ENCODE data around the gene CTSV. TPM values are rescaled to one million over a fixed set of nuclear protein-coding genes. Genes with fewer than 3 reads are reported as not detected.
"Not testable (repeated sequence)": the region's sequence is repeated elsewhere in the genome, so short reads cannot be mapped to it uniquely, and the experiment has no call there.

CTSV gene
- total RNA-seq, 1 donor from 2014 or later = 17.4 TPM

- H3K36me3 ChIP-seq (ENCODE audit: control insufficient read depth, insufficient read depth, low read length); H3K4me3 ChIP-seq (ENCODE audit: low read depth, low read length); FAIRE-seq; DNase-seq (ENCODE audit: low read depth); H3K27me3 ChIP-seq (ENCODE audit: control insufficient read depth, insufficient read depth, low read length): not testable (repeated sequence)
Measured at GRCh38 chr9:97001338-97001737, 37.6 kb downstream of the CTSV start.

DNA sequence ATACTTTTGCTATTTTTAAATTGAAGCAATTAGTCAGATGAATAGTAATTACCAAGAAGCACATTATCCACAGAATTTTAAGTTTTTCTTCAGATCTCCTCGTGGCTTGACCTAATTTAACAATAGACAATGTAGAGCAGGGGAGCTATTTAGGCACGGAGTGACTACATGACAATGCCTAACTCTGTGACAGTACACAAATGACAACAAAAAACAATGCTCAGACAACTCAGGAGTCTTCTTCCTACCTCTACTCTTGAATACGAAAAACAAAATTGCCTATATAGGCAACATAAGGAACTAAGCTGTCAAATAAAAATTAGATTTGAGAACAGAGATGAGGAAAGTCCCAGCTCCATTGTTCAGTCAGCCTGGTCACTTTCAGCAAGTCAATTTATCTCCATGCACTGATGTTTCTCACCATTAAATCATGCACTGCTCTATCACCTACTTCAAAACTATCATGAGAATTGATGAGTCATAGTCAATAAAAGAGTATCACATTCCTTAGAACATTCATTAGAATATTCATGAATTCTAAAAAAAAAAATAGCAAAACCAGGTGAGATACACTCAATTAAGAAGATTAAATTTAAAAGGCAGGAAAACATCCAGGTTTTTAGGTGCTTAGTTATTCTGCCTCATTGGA is 38.7 kb downstream of the CTSV start:
- DNase-seq (ENCODE audit: low read depth) = peak; percentile 68
- H3K27me3 ChIP-seq (ENCODE audit: control insufficient read depth, insufficient read depth, low read length); H3K36me3 ChIP-seq (ENCODE audit: control insufficient read depth, insufficient read depth, low read length); FAIRE-seq; H3K4me3 ChIP-seq (ENCODE audit: low read depth, low read length): not testable (repeated sequence)

GRCh38 chr9:96999733-97000132 is 39.2 kb downstream of the CTSV start:
- not testable (repeated sequence) for H3K4me3 ChIP-seq (ENCODE audit: low read depth, low read length); FAIRE-seq; DNase-seq (ENCODE audit: low read depth)

DNA sequence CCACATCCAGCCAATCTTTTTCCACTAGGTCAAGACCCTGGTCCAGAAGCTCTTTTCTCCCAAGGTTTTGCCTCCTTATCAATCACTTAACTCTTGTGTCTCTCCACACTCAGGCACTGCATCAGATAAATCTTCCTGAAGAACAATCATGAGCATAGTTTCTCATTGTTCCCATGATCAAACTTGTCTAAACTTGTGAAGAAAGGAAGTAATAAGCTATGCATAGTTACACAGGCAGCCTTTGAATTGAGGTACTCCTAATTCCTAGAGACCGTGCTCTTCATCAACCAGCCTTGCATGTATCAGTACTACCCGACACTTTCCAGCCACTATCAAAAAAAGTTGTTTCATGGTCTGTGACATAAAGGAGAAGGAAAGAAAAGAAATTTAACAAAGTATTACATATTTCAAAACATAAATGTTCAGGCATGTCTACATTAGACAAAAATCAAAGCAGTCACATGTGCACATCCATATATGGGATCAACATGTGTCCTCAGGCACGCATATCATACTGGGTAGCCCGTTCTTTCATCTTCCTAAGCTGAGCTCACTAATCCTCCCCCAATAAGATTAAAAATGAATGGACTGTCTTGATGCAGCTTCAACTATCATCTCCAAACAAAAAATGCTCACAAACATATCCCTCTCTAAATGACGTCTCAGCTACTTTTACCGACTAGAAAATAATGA is 41.8 kb downstream of the CTSV start:
- H3K36me3 ChIP-seq (ENCODE audit: control insufficient read depth, insufficient read depth, low read length); H3K4me3 ChIP-seq (ENCODE audit: low read depth, low read length); H3K27me3 ChIP-seq (ENCODE audit: control insufficient read depth, insufficient read depth, low read length); FAIRE-seq: not testable (repeated sequence)
- peak; percentile 60 for DNase-seq (ENCODE audit: low read depth)

More at GRCh38 chr9:96999733-97000132, 39.2 kb downstream of the CTSV start:
- not testable (repeated sequence) for H3K36me3 ChIP-seq (ENCODE audit: control insufficient read depth, insufficient read depth, low read length); H3K27me3 ChIP-seq (ENCODE audit: control insufficient read depth, insufficient read depth, low read length)

GRCh38 chr9:96994531-96995016 is 44.4 kb downstream of the CTSV start:
- FAIRE-seq; H3K36me3 ChIP-seq (ENCODE audit: control insufficient read depth, insufficient read depth, low read length); H3K4me3 ChIP-seq (ENCODE audit: low read depth, low read length); H3K27me3 ChIP-seq (ENCODE audit: control insufficient read depth, insufficient read depth, low read length); DNase-seq (ENCODE audit: low read depth): not testable (repeated sequence)

DNA sequence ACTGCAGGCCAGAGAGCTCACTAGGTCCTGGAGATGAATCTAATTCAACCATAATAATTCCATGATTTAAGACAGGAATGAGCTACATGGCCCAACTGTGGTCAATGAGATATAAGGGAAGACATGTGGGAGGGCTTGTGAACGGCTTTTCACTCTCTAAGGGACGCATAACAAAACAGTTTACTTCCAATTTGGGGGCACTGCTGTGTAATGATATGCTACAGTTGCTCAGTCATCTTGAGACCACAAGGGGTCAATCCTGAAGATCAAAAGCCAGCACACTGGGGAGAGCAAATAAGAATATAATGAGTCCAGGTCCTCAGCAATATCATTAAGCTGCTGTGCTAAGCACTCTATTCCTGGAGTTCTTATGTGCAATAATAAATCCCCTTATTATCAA is 46.6 kb downstream of the CTSV start:
- not testable (repeated sequence) for H3K36me3 ChIP-seq (ENCODE audit: control insufficient read depth, insufficient read depth, low read length); FAIRE-seq; H3K27me3 ChIP-seq (ENCODE audit: control insufficient read depth, insufficient read depth, low read length); DNase-seq (ENCODE audit: low read depth); H3K4me3 ChIP-seq (ENCODE audit: low read depth, low read length)

DNA sequence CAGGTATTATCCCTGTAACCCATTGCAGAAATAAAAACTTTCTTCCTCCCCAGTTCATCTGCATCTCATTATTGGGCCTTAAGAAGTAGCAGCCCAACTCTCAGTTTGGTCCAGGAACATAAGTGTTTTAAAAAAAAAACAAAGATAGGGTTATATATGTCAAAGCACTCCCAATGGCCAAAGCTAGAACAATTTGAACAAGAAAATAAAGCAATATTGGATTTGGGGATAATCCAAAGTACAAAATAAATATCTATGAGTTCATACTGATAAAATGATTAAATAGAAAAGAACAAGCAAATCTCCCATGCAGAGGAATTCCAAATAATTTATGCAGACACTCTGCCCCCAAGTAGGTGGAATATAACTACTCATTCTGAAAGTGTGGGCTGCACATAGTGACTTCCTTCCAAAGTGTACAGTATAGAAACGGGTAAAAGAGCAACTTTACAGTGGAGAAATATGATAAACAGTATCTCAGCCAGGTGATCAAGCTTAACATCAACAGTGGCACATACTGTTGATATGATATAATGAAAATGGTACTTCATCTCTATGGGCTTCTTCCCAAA is 49.1 kb downstream of the CTSV start:
- FAIRE-seq; H3K27me3 ChIP-seq (ENCODE audit: control insufficient read depth, insufficient read depth, low read length); DNase-seq (ENCODE audit: low read depth): not testable (repeated sequence)

GRCh38 chr9:96984887-96985286 is 54.1 kb downstream of the CTSV start:
- DNase-seq (ENCODE audit: low read depth); FAIRE-seq; H3K36me3 ChIP-seq (ENCODE audit: control insufficient read depth, insufficient read depth, low read length); H3K4me3 ChIP-seq (ENCODE audit: low read depth, low read length); H3K27me3 ChIP-seq (ENCODE audit: control insufficient read depth, insufficient read depth, low read length): not testable (repeated sequence)

More for the DNA sequence above, 49.1 kb downstream of the CTSV start:
- not testable (repeated sequence) for H3K36me3 ChIP-seq (ENCODE audit: control insufficient read depth, insufficient read depth, low read length); H3K4me3 ChIP-seq (ENCODE audit: low read depth, low read length)

DNA sequence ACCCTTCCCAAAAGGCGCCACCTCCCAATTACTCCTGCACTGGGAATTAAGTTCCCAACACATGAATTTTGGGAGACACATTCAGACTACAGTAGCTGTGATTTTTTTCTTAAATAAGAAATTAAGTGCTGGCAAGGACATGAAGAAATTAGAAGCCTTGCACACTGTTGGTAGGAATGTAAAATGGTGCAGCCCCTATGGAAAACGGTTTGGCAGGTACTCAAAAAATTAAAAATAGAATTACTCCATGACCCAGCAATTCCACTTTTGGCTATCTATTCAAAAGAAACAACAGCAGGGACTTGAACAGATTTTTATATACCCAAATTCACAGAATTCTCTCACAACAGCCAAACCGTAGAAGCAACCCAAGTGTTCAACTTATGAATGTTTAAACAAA is 54.8 kb downstream of the CTSV start:
- not testable (repeated sequence) for H3K4me3 ChIP-seq (ENCODE audit: low read depth, low read length); H3K36me3 ChIP-seq (ENCODE audit: control insufficient read depth, insufficient read depth, low read length); H3K27me3 ChIP-seq (ENCODE audit: control insufficient read depth, insufficient read depth, low read length); FAIRE-seq; DNase-seq (ENCODE audit: low read depth)

DNA sequence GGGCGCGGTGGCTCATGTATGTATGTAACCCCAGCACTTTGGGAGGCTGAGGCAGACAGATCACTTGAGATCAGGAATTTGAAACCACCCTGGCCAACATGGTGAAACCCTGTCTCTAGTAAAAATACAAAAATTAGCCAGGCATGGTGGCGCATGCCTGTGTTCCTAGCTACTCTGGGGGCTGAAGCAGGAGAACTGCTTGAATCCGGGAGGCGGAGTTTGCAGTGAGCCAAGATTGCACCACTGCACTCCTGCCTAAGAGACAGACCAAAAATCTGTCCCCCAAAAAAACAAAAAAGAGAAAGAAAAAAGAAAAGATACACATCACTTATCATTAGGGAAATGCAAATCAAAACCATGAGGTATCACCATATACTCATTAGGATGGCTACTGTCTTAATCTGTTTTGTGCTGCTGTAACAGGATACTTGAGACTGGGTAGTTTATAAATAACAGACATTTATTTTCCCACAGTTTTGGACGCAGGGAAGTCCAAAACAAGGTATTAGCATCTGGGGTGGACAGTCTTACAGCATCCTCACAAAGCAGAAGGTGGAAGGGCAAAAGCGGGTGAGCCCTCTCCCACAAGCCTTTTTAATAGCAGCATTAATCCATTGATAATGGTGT is 55.3 kb downstream of the CTSV start:
- FAIRE-seq; DNase-seq (ENCODE audit: low read depth): not testable (repeated sequence)

More for the DNA sequence above, 55.3 kb downstream of the CTSV start:
- H3K4me3 ChIP-seq (ENCODE audit: low read depth, low read length); H3K36me3 ChIP-seq (ENCODE audit: control insufficient read depth, insufficient read depth, low read length); H3K27me3 ChIP-seq (ENCODE audit: control insufficient read depth, insufficient read depth, low read length): not testable (repeated sequence)

Other genes starting within 250 kb of the CTSV start
- 2.1 and 3.5 TPM in 2 replicates for gene ZNF782, start 184.6 kb downstream of the CTSV start, total RNA-seq
- gene NUTM2G, start 110.3 kb downstream of the CTSV start, total RNA-seq = not detected in 2 replicates